Endothelial cell of umbilical vein (primary cell): Measurements from ENCODE around the gene WNT9A. TPM values are rescaled to one million over a fixed set of nuclear protein-coding genes. Genes with fewer than 3 reads are reported as not detected.

Experiments used
- BruUV-seq: library from RNA; stranded (reverse); fragments of 400-500 nt; replicated peaks from 2 replicates; lab custom pipeline; 2021; lab: Mats Ljungman, UMichigan
- CTCF ChIA-PET: fragments of 300-600, 350-600 bp; sonication (Branson Sonifier 250); formaldehyde crosslinking; loops from one replicate; lab custom pipeline; 2021; ENCODE audit warnings: antibody characterized with exemption, inconsistent platforms; lab: Charles Lee
- POLR2A ChIA-PET: fragments of 300-600, 350-600 bp; sonication (Branson Sonifier 250); formaldehyde crosslinking; loops from one replicate; lab custom pipeline; 2021; ENCODE audit warnings: antibody characterized with exemption, inconsistent platforms; lab: Charles Lee
- DNase-seq: peaks from one replicate; pipeline ENCODE4 v3.0.0-alpha.2; 2011; ENCODE audit warnings: low read depth, low spot score
- FAIRE-seq: peaks from 2 replicates; lab custom pipeline; 2011; peaks lifted over from hg19 to GRCh38; lab: Jason Lieb, UNC
- H2AFZ ChIP-seq: 2 replicates; pipeline ENCODE4 v1.6.0; 2012; ENCODE audit warnings: low read depth, low read length, control low read depth, inconsistent platforms
- H3K27ac ChIP-seq: 2 replicates; pipeline ENCODE4 v1.5.1; 2011; ENCODE audit warnings: low read depth, mild to moderate bottlenecking, control low read depth, low read length, moderate library complexity; ENCODE audit not compliant: insufficient read depth
- H3K27me3 ChIP-seq, 2 experiments: 2 replicates each; pipeline versions ENCODE4 v1.6.0 to v1.6.1; 2011; ENCODE audit warnings: low read length in 2 of 2, mixed read lengths in 1 of 2; ENCODE audit not compliant: control insufficient read depth in 2 of 2, insufficient read depth in 2 of 2
- H3K36me3 ChIP-seq, 2 experiments: 2 replicates in 1 of 2; 3 replicates in 1 of 2; pipeline ENCODE4 v1.5.1; 2011; ENCODE audit warnings: low read length in 2 of 2, mild to moderate bottlenecking in 1 of 2, moderate library complexity in 1 of 2; ENCODE audit not compliant: control insufficient read depth in 2 of 2, insufficient read depth in 2 of 2; ENCODE audit errors: extremely low read depth in 1 of 2
- H3K4me1 ChIP-seq: 3 replicates; pipeline ENCODE4 v1.5.1; 2011; ENCODE audit warnings: mild to moderate bottlenecking, low read length; ENCODE audit not compliant: control insufficient read depth, insufficient read depth; ENCODE audit errors: extremely low read depth
- H3K4me2 ChIP-seq: 2 replicates; pipeline ENCODE4 v1.6.1; 2011; ENCODE audit warnings: low read length, control low read depth, mixed read lengths; ENCODE audit not compliant: insufficient read depth
- H3K4me3 ChIP-seq, 3 experiments: fragments of 200-600 bp in 1 of 3; sonication (generic), shearing (Covaris generic) in 1 of 3; replicated peaks in 1 of 3; 2 replicates each; pipeline ENCODE4 v1.5.1; 2011 to 2016; ENCODE audit warnings: control low read depth in 3 of 3, low read length in 3 of 3, mild to moderate bottlenecking in 2 of 3, inconsistent platforms in 1 of 3, low read depth in 1 of 3, moderate library complexity in 1 of 3; ENCODE audit not compliant: insufficient read depth in 1 of 3
- H3K79me2 ChIP-seq: 2 replicates; pipeline ENCODE4 v1.6.0; 2012; ENCODE audit warnings: low read length, inconsistent platforms; ENCODE audit not compliant: control insufficient read depth, insufficient read depth
- H3K9ac ChIP-seq: replicated peaks from 2 replicates; pipeline ENCODE3; 2011; ENCODE audit warnings: low read length, control low read depth; ENCODE audit not compliant: insufficient read depth; ENCODE audit errors: extremely low read depth
- H3K9me1 ChIP-seq: replicated peaks from 3 replicates; pipeline ENCODE4 v1.6.0; 2011; ENCODE audit warnings: mild to moderate bottlenecking, low read length; ENCODE audit not compliant: control insufficient read depth, insufficient read depth; ENCODE audit errors: extremely low read depth
- H3K9me3 ChIP-seq: replicated peaks from 2 replicates; pipeline ENCODE4 v1.5.1; 2012; ENCODE audit warnings: low read length, inconsistent platforms; ENCODE audit not compliant: control insufficient read depth, insufficient read depth
- H4K20me1 ChIP-seq: replicated peaks from 2 replicates; pipeline ENCODE3; 2011; ENCODE audit warnings: mild to moderate bottlenecking, low read length; ENCODE audit not compliant: control insufficient read depth, insufficient read depth; ENCODE audit errors: extremely low read depth
- EZH2 ChIP-seq: IDR thresholded peaks from 2 replicates; pipeline ENCODE4 v1.6.1; 2012; ENCODE audit warnings: borderline replicate concordance, low read depth, mild to moderate bottlenecking, moderate library complexity, low read length, inconsistent platforms; ENCODE audit not compliant: severe bottlenecking
- FOS ChIP-seq: IDR thresholded peaks from 2 replicates; pipeline ENCODE4 v1.6.1; 2011; ENCODE audit warnings: mild to moderate bottlenecking, low read length, moderate library complexity, borderline replicate concordance; ENCODE audit not compliant: insufficient read depth
- GATA2 ChIP-seq: IDR thresholded peaks from 2 replicates; pipeline ENCODE4 v1.7.0; 2011; ENCODE audit warnings: low read depth, mild to moderate bottlenecking, moderate library complexity, mixed read lengths, low read length; ENCODE audit not compliant: insufficient read length, insufficient read depth
- JUN ChIP-seq: IDR thresholded peaks from 2 replicates; pipeline ENCODE4 v1.6.1; 2011; ENCODE audit warnings: borderline replicate concordance, low read depth; ENCODE audit not compliant: insufficient read length, insufficient read depth
- MAX ChIP-seq: IDR thresholded peaks from 2 replicates; pipeline ENCODE4 v1.6.1; 2011; ENCODE audit not compliant: insufficient read depth, insufficient read length
- MYC ChIP-seq: IDR thresholded peaks from one replicate; pipeline ENCODE4 v1.6.1; 2011; ENCODE audit warnings: mild to moderate bottlenecking, low read depth, low read length
- POLR2A ChIP-seq: IDR thresholded peaks from 2 replicates; pipeline ENCODE4 v1.6.1; 2012; ENCODE audit warnings: low read depth, mild to moderate bottlenecking, control low read depth, low read length
- POLR2AphosphoS5 ChIP-seq: IDR thresholded peaks from 2 replicates; pipeline ENCODE4 v1.6.1; 2012; ENCODE audit warnings: low read depth, mild to moderate bottlenecking, control low read depth, low read length, moderate library complexity; ENCODE audit not compliant: insufficient read depth
- dilution Hi-C: fragments of 300-500 bp; cut with MboI; formaldehyde crosslinking; loops from one replicate; pipeline ENCODE4 v1.15.0; 2019; ENCODE audit warnings: low sequenced_read_pairs; ENCODE audit not compliant: extremely low pct_ligation_motif_present
- intact Hi-C: fragments of 100-400 bp; cut with micrococcal nuclease; formaldehyde crosslinking; loops from one replicate; pipeline ENCODE4 v1.10.0; 2022
- polyA plus RNA-seq, 4 experiments: library from polyadenylated mRNA; depleted of rRNA in 3 of 4; stranded (reverse) in 3 of 4; unstranded in 1 of 4; fragments of >200 nt; gene quantifications; 2 replicates each; pipeline versions ENCODE4 v1.2.1 to v1.2.3, GENCODE V29; 2011 to 2012; ENCODE audit warnings: missing spikeins in 1 of 4
- total RNA-seq: library from RNA; stranded (reverse); gene quantifications from 2 replicates; pipeline ENCODE4 v1.2.3, GENCODE V29; 2021
- TF ChIP-seq, protein P1 (sequence below), 2 donors: IDR thresholded peaks; 1 replicate in 1 of 2; 2 replicates in 1 of 2; pipeline ENCODE4 v1.5.1; 2011; ENCODE audit warnings: low read length in 2 of 2, mild to moderate bottlenecking in 2 of 2, moderate library complexity in 2 of 2, control low read depth in 1 of 2, inconsistent platforms in 1 of 2, low read depth in 1 of 2; ENCODE audit not compliant: insufficient read depth in 1 of 2; ENCODE audit errors: extremely low read depth in 1 of 2

Gene WNT9A
- total and polyA plus RNA-seq, 2 donors (not counting 3 experiments of a cell fraction or from before 2014, with no cell fraction given) = 5.4 to 6.2 TPM

DNA sequence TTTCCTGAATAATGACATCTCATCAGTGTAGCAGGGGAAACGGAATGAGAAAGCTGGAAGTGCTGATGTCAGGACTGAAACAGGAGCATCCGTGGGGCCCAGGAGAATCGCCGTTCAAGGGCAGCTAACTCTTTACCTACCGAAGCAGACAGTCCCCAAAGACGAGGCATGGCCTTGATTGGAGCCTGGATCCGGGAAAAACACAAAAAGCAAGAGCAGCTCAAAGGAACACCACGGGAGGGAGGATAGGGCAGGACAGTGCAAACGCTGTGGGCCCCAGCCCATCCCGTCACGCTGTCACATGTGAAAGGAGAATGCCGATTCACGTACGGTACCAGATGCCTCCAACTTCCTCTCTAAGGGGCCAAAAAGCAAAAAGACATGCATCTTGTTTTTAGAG lies 34.9 kb downstream of the WNT9A start:
- no TSS peak for BruUV-seq
- no peak overlapping the region for H2AFZ ChIP-seq
- dilution Hi-C loops = no loop called here

More for the DNA sequence above, 34.9 kb downstream of the WNT9A start:
- Histone ChIP-seq H3K9ac (no peak overlapping the region), H3K36me3 (no peaks in the 10 kb centered on the region), H4K20me1 (no peaks in the 10 kb centered on the region), H3K4me3 (no peak overlapping the region), H3K4me2 (no peak overlapping the region), H3K27me3 (peaks cover 0 to 2% of the 10 kb centered on the region in 2 experiments), H3K4me1 (no peaks in the 10 kb centered on the region), H3K9me3 (no peaks in the 10 kb centered on the region), H3K79me2 (no peaks in the 10 kb centered on the region), H3K27ac (no peak overlapping the region), H3K9me1 (no peaks in the 10 kb centered on the region)
- FAIRE-seq (no peak), DNase-seq (no peak)
- TF ChIP-seq JUN (no peak), EZH2 (no peak), GATA2 (no peak), POLR2A (no peak), FOS (no peak), MAX (no peak), POLR2AphosphoS5 (no peak), MYC (no peak)
- TF ChIP-seq, protein P1, sequence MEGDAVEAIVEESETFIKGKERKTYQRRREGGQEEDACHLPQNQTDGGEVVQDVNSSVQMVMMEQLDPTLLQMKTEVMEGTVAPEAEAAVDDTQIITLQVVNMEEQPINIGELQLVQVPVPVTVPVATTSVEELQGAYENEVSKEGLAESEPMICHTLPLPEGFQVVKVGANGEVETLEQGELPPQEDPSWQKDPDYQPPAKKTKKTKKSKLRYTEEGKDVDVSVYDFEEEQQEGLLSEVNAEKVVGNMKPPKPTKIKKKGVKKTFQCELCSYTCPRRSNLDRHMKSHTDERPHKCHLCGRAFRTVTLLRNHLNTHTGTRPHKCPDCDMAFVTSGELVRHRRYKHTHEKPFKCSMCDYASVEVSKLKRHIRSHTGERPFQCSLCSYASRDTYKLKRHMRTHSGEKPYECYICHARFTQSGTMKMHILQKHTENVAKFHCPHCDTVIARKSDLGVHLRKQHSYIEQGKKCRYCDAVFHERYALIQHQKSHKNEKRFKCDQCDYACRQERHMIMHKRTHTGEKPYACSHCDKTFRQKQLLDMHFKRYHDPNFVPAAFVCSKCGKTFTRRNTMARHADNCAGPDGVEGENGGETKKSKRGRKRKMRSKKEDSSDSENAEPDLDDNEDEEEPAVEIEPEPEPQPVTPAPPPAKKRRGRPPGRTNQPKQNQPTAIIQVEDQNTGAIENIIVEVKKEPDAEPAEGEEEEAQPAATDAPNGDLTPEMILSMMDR (IDR thresholded peaks at IDR 0.05; ENCODE audit: extremely low read depth in 1 of 2, insufficient read depth in 1 of 2, low read depth in 1 of 2, low read length in 2 of 2) = no peak
- intact Hi-C loops = no loop called here
- CTCF ChIA-PET = no interaction called here
- POLR2A ChIA-PET = no interaction called here
